NCI-H1436 (cell line): ENCODE measurements around the gene S1PR1.
A peak's percentile ranks its signal among the peaks of the same experiment; 100 is the strongest.
"Not testable (repeated sequence)": the region's sequence is repeated elsewhere in the genome, so short reads cannot be mapped to it uniquely, and the experiment has no call there.

Experiments
- DNase-seq: peaks from one replicate; lab custom pipeline; 2025; lab: John Stamatoyannopoulos, UW

S1PR1 gene

GRCh38 chr1:101219924-101220870 lies 16.6 kb upstream of the S1PR1 start:
- DNase-seq = no peak

DNA sequence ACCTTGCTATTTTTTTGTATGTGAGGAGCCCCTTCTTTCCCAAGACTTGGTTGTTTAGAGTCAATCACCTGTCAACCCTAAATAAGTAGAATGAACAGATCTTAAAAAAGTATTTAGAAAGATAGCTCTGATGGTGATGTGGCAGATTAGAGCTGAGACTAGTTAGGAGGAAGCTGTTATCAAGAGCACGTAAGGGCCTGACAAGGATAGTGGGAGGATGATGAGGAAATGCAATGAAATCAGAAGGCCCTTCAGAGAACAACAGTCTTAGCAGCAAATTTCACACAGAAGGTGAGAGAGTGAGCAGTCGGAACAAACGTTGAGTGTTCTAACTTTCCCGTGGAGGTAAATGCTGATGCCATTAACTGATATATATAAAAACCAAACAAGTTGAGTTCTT lies 15.9 kb upstream of the S1PR1 start:
- DNase-seq = no peak

DNA sequence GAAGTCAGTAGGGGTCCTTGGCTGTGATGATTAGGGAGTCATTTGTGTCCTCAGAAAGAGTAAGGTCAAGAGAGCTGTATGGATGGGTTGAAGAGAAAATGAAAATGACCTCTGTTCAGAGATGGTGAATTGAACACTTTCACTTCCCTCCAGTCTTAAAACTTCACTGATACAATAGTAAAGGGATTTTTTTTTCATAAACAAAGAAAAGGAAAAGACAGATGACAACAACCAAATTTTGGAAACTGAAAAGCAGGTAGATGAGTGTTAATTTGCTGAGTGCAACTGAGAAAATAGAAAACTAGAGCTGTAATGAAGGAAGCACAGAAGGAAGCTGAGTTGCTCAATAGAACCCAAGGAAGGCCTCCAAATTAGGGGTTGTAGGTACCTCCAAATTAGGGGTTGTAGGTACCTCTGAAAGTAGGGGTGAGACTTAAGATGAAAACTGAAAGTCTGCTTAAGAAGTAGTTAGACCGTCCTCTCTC lies 14.8 kb upstream of the S1PR1 start:
- no peak for DNase-seq

DNA sequence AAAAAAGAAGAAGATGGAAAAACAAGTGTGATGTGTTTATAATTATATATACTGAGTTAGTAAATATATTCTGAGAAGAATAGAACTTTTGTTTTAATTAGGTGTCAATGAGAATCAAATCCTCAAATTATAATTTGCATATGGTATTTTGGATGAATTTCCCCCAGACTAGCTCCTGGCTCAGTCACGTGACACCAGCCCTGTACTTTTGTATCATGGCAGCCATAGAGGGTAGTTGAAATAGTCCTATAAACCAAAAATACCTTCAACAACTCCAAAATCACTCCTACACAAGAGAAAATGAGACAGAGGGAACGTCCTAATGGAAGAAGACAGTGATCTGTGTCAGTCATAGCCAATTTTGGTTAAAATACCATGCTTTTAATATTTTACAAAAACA lies 9.0 kb upstream of the S1PR1 start:
- DNase-seq = no peak

DNA sequence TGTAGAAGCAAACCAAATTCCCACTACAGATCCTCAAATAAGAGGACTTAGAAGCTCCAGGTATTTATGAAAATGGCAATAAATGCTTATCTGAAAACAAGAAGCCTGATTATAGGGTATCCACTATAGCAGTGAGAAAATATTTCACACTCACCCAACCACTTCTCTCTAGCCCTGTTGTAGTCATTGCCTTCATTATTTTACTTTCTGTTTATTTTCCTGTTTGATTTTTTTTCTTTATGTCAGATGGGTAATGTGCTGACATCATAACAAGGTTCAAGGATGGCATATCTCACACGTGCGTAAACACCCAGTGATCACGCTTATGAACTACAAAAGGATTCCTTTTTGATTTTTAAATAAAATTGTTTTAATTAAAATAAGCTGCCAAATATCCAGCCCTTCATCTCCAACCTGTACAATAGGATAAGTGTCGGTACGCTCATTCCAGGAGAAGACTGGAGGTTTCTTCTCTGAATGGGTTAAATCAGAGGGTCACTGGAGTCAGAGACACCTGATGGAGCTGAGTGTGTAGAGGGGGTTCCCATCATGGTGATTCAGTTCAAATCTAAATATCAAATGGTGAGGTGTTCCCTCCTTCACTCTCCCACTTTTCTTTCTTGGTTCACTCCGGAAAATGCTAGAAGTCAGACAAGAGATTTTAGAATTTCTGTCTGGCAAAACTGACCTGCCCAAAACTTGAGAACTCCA lies 8.2 kb upstream of the S1PR1 start:
- no peak for DNase-seq

DNA sequence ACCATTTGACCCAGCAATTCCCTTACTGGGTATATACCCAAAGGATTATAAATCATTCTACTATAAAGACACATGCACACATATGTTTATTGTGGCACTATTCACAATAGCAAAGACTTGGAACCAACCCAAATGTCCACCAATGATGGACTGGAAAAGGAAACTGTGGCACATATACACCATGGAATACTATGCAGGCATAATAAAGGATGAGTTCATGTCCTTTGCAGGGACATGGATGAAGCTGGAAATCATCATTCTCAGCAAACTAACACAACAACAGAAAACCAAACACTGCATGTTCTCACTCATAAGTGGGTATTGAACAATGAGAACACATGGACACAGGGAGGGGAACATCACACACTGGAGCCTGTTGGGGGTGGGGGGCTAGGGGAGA lies 4.6 kb upstream of the S1PR1 start:
- DNase-seq = not testable (repeated sequence)

- no peak for DNase-seq
These were observed 3.3 kb upstream of the S1PR1 start for GRCh38 chr1:101233495-101233894.

GRCh38 chr1:101235216-101235695 lies 1.6 kb upstream of the S1PR1 start:
- DNase-seq = no peak

DNA sequence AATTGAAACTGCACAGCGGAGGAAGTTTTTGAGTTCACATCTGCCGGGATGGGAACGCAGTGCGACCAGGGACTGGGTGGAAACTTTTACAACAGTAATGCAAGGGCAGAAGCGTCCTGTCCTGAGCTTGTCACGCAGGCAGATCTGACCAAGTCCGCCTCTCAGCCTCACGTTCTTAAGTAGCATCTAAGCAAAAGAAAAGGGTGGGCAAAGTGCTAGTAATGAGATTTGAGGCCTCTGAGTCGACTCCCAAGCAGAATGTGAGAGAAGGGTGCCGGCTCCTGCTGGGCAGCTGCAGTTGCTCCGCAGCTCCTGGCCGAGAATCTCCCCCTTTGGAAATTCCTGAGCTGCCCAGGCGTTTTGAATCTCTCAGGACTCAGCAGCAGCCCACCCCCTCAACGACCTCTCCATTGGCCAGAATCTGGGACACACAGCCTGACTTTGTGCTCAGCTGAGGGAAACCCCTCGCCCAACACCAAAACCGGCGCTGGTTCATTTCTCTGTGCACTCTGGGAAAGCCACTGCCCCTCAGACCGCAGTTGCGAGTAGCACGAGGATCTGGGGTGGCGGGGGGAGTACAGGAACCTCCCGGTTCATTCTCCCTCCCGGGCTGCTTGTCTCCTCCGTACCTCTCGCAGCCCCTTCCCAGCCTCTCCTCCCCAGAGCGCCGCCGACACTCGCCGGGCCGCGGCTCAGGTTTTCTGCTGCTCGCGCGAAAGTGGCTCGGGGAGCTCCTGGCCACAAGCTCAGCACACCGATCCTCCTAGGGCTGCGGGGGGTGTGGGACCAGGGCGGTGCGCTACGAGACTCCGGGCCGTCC lies 913 bp upstream of the S1PR1 start:
- DNase-seq = no peak

- no peak for DNase-seq
These were observed 514 bp downstream of the S1PR1 start for GRCh38 chr1:101237229-101237837.

DNA sequence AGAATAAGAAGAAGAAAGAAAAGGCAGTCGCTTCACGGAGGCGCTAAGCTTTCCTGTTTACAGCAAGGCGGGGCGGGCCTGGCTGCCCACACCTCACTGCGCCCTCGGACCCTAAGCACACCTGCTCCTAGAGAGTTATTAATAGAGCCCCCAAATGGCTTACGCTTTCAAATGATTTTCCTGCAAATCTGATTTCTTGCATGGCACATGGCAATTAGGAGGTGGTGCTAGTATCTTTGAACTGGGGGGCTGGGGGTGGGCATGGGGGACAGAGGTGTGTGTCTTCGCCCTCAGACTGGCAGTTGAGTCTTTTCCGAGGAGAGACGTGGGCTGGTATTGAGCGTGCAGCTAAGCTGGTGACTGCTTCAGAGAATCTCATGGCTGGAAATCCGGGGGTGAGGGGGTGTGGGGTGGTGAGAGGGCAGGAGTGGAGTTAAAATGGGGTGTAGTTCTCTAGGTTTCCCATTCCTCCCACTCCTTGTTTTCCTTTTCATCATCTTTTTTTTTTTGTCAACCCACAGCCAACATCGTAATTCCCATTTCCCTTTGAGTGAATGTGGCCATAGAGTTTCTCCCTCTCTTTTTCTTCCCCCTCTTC lies 1.3 kb downstream of the S1PR1 start:
- no peak for DNase-seq

DNA sequence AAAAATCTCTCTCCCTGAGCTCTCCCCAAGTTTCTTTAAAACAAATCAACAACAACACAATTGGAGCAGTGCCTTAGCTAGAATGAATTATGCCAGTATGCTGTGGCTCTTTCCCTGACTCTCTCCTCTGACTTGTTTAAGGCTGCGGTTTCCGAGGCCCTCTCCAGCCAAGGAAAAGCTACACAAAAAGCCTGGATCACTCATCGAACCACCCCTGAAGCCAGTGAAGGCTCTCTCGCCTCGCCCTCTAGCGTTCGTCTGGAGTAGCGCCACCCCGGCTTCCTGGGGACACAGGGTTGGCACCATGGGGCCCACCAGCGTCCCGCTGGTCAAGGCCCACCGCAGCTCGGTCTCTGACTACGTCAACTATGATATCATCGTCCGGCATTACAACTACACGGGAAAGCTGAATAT lies 1.9 kb downstream of the S1PR1 start:
- peak; percentile 56 for DNase-seq

GRCh38 chr1:101239095-101240040 lies 2.5 kb downstream of the S1PR1 start:
- no peak for DNase-seq

GRCh38 chr1:101240041-101240430 lies 3.2 kb downstream of the S1PR1 start:
- DNase-seq = no peak

GRCh38 chr1:101241485-101242225 lies 4.8 kb downstream of the S1PR1 start:
- DNase-seq = no peak

DNA sequence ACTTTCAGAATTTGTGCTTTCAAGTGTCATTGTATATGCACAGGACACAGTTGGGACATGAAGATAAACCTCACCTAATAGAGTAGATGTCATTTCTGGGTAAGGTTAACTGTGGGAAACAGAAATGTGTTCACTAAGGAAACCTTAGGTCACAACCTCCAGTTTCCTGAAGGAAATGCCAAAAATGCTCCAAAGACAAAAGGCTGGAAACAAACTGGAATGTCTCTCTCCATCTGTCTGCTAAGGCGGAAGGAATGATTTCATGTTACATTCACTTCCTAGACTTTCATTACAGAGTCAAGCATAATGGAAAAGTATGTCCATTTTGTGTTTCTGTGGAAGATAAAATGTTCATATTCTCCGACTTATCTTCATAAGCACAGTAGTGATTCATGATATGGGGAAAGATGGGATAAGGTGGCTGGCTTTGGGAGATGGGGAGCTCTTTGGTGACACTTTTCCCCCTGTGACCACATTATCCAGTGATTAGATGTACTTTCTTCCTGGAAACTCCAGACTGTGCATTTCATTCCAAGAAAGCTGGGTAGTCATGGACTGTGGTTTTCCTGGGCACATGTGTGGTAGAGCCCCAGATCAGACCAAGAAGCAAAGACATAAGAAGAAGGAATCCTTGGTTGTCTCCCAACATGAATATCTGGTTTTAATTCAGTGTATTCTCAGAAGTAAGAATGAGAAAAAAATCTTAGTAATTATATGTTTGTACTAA lies 5.7 kb downstream of the S1PR1 start:
- no peak for DNase-seq

- no peak for DNase-seq
These were observed 6.9 kb downstream of the S1PR1 start for GRCh38 chr1:101243751-101244150.

- DNase-seq = no peak
These were observed 8.0 kb downstream of the S1PR1 start for GRCh38 chr1:101244842-101245241.
